B cell (primary cell): ENCODE data around the gene CMTR1. TPM values are rescaled to one million over a fixed set of nuclear protein-coding genes. Genes with fewer than 3 reads are reported as not detected.
A peak's percentile ranks its signal among the peaks of the same experiment; 100 is the strongest.

Source experiments
- ATAC-seq: fragments of 200-7000 bp; cut with Tn5 transposase; one replicate; pipeline ENCODE4 v1.10.0; 2021; ENCODE audit warnings: low read depth, mild to moderate bottlenecking, moderate number of reproducible peaks, moderate library complexity
- CTCF ChIA-PET: fragments of 350-600 bp; sonication (Branson Sonifier 250); formaldehyde crosslinking; loops from one replicate; lab custom pipeline; 2021; ENCODE audit warnings: antibody characterized with exemption, inconsistent platforms; lab: Charles Lee
- POLR2A ChIA-PET: fragments of 350-600 bp; sonication (Branson Sonifier 250); formaldehyde crosslinking; loops from one replicate; lab custom pipeline; 2021; ENCODE audit warnings: antibody characterized with exemption; lab: Charles Lee
- DNase-seq: peaks from one replicate; pipeline ENCODE4 v3.0.0; 2013
- H2AFZ ChIP-seq: 2 replicates; pipeline ENCODE4 v1.6.1; 2012; ENCODE audit warnings: mild to moderate bottlenecking, low read depth, low read length; ENCODE audit not compliant: insufficient read depth, poor library complexity, severe bottlenecking
- H3K27ac ChIP-seq, 2 donors: 1 replicate in 1 of 2; 2 replicates in 1 of 2; pipeline ENCODE4 v1.5.1; 2012 to 2013; ENCODE audit warnings: low read length in 2 of 2, mild to moderate bottlenecking in 2 of 2, moderate library complexity in 1 of 2
- H3K27me3 ChIP-seq, 4 experiments: fragments of 200-600 bp in 1 of 4; sonication (generic) in 1 of 4; replicated peaks in 1 of 4; 1 replicate in 2 of 4; 2 replicates in 2 of 4; pipeline versions ENCODE4 v1.6.1 to v1.7.0; 2013 to 2016; ENCODE audit warnings: low read length in 3 of 4, mild to moderate bottlenecking in 2 of 4, mixed read lengths in 1 of 4, moderate library complexity in 1 of 4; ENCODE audit not compliant: insufficient read depth in 4 of 4, control insufficient read depth in 3 of 4; ENCODE audit errors: control extremely low read depth in 1 of 4
- H3K36me3 ChIP-seq, 2 experiments: replicated peaks in 1 of 2; 1 replicate in 1 of 2; 2 replicates in 1 of 2; pipeline versions ENCODE4 v1.6.1 to v1.7.1; 2013; ENCODE audit warnings: low read length in 1 of 2; ENCODE audit not compliant: insufficient read depth in 2 of 2, control insufficient read depth in 1 of 2; ENCODE audit errors: control extremely low read depth in 1 of 2, extremely low read depth in 1 of 2
- H3K4me1 ChIP-seq, 2 donors: fragments of 200-600 bp in 1 of 2; sonication (generic) in 1 of 2; 1 replicate in 1 of 2; 2 replicates in 1 of 2; pipeline versions ENCODE4 v1.5.1 to v1.6.1; 2013 to 2017; ENCODE audit warnings: low read length in 2 of 2; ENCODE audit not compliant: control insufficient read depth in 2 of 2, insufficient read depth in 2 of 2
- H3K4me2 ChIP-seq: replicated peaks from 2 replicates; pipeline ENCODE3; 2012; ENCODE audit warnings: mild to moderate bottlenecking, low read depth, low read length; ENCODE audit not compliant: poor library complexity, severe bottlenecking
- H3K4me3 ChIP-seq, 5 experiments: fragments of 200-600 bp in 1 of 5; sonication (generic) in 1 of 5; 1 replicate in 3 of 5; 2 replicates in 2 of 5; pipeline versions ENCODE4 v1.5.1 to v1.7.0; 2011 to 2016; ENCODE audit warnings: low read length in 4 of 5, mild to moderate bottlenecking in 4 of 5, low read depth in 2 of 5, control low read depth in 1 of 5, moderate library complexity in 1 of 5; ENCODE audit not compliant: insufficient read depth in 1 of 5; ENCODE audit errors: control extremely low read depth in 1 of 5, extremely low read depth in 1 of 5
- H3K79me2 ChIP-seq: fragments of 200-600 bp; sonication (generic); one replicate; pipeline ENCODE4 v1.6.0; 2016; ENCODE audit warnings: low read length; ENCODE audit not compliant: control insufficient read depth, insufficient read depth
- H3K9ac ChIP-seq: fragments of 200-600 bp; sonication (generic); 2 replicates; pipeline ENCODE4 v1.6.1; 2017; ENCODE audit warnings: mild to moderate bottlenecking, low read length, moderate library complexity
- H3K9me3 ChIP-seq, 3 donors: one replicate each; pipeline versions ENCODE4 v1.6.1 to v1.7.1; 2013; ENCODE audit warnings: low read length in 2 of 3; ENCODE audit not compliant: control insufficient read depth in 2 of 3, insufficient read depth in 1 of 3; ENCODE audit errors: control extremely low read depth in 1 of 3
- H4K20me1 ChIP-seq: 2 replicates; pipeline ENCODE4 v1.6.0; 2012; ENCODE audit warnings: mild to moderate bottlenecking, low read length; ENCODE audit not compliant: insufficient read depth, control insufficient read depth, poor library complexity, severe bottlenecking
- H3K27ac Mint-ChIP-seq: one replicate; pipeline ENCODE4 v1.8.0; 2021; ENCODE audit warnings: mixed read lengths
- H3K27me3 Mint-ChIP-seq: one replicate; pipeline ENCODE4 v1.8.0; 2021; ENCODE audit warnings: mixed read lengths
- H3K4me1 Mint-ChIP-seq: one replicate; pipeline ENCODE4 v1.8.0; 2021; ENCODE audit warnings: mixed read lengths
- H3K4me3 Mint-ChIP-seq: one replicate; pipeline ENCODE4 v1.8.0; 2021; ENCODE audit warnings: mixed read lengths
- H3K9me3 Mint-ChIP-seq: one replicate; pipeline ENCODE4 v1.8.0; 2022; ENCODE audit warnings: mixed read lengths; ENCODE audit not compliant: insufficient read depth
- EZH2 ChIP-seq: IDR thresholded peaks from 2 replicates; pipeline ENCODE4 v1.6.1; 2012; ENCODE audit warnings: borderline replicate concordance, low read depth, mild to moderate bottlenecking, moderate library complexity, low read length; ENCODE audit not compliant: insufficient read depth, poor library complexity, severe bottlenecking
- WGBS: methylation state at CpG from one replicate; pipeline ENCODE4 v1.1.5; 2013; ENCODE audit warnings: missing lambda C conversion rate; ENCODE audit not compliant: insufficient coverage; 5-methylcytosine and 5-hydroxymethylcytosine counted together
- intact Hi-C: fragments of 100-400 bp; cut with micrococcal nuclease; formaldehyde crosslinking; loops from one replicate; pipeline ENCODE4 v1.10.0; 2022
- polyA plus RNA-seq: library from polyadenylated mRNA; depleted of rRNA; stranded (reverse); fragments of >200 nt; gene quantifications from 2 replicates; pipeline ENCODE4 v1.2.3, GENCODE V29; 2012
- total RNA-seq, 2 donors: library from RNA; stranded (reverse); fragments of 120-200 nt in 1 of 2; gene quantifications; 1 replicate in 1 of 2; 2 replicates in 1 of 2; pipeline versions ENCODE4 v1.2.3 to v1.2.4, GENCODE V29; 2013 to 2022
- TF ChIP-seq, protein P1 (sequence below): fragments of 200-600 bp; IDR thresholded peaks from one replicate; pipeline ENCODE4 v1.8.0; 2022; ENCODE audit warnings: antibody characterized with exemption, mild to moderate bottlenecking

The CMTR1 gene
- total and polyA plus RNA-seq, 2 donors (not counting 1 experiment from before 2014, with no cell fraction given): 46.0 to 82.9 TPM

DNA sequence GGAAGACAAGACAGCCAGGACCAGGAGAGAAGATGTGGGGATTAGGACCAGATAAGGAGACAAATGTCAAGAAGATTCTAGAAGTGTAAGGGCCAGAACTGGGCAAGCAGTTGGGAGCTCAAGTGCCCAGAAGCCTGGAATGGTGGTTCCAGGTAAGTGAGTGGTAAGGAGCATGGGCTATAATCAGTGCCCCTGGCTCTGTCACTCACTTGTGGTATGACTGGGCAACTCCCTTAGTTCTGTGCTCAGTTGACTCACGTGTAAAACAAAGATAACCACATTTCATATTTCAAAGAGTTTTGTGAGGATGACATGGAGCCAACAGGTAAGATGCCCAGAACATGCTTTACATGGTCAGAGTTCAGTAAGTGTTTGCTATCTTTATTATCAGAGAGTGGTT is 55.5 kb downstream of the CMTR1 start:
- no peak overlapping the region for H2AFZ ChIP-seq
- peaks cover 0 to 8% of the 10 kb centered on the region in 2 experiments for H3K36me3 ChIP-seq
- CTCF ChIA-PET: interaction anchor here (1.7 to 1.9 kb wide), 4 partner anchors 50 to 203 kb away, joined by 4 to 15 read pairs (median 4); no protein-coding TSS in a partner anchor
- TF ChIP-seq, protein P1, sequence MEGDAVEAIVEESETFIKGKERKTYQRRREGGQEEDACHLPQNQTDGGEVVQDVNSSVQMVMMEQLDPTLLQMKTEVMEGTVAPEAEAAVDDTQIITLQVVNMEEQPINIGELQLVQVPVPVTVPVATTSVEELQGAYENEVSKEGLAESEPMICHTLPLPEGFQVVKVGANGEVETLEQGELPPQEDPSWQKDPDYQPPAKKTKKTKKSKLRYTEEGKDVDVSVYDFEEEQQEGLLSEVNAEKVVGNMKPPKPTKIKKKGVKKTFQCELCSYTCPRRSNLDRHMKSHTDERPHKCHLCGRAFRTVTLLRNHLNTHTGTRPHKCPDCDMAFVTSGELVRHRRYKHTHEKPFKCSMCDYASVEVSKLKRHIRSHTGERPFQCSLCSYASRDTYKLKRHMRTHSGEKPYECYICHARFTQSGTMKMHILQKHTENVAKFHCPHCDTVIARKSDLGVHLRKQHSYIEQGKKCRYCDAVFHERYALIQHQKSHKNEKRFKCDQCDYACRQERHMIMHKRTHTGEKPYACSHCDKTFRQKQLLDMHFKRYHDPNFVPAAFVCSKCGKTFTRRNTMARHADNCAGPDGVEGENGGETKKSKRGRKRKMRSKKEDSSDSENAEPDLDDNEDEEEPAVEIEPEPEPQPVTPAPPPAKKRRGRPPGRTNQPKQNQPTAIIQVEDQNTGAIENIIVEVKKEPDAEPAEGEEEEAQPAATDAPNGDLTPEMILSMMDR: no peak
- H3K9me3 ChIP-seq: no peaks in the 10 kb centered on the region
- H4K20me1 ChIP-seq: peaks cover 5% of the 10 kb centered on the region
- H3K4me3 ChIP-seq: no peak overlapping the region
- peak overlapping the region; percentile 76 for H3K27ac Mint-ChIP-seq
- peaks cover 3 to 35% of the 10 kb centered on the region in 2 donors for H3K4me1 ChIP-seq
- intact Hi-C loops: loop anchor here (2.0 kb wide), 1 partner anchor 14 kb away; no protein-coding TSS in a partner anchor
- H3K27me3 ChIP-seq: no peaks in the 10 kb centered on the region
- no peak overlapping the region for H3K4me3 Mint-ChIP-seq
- H3K4me2 ChIP-seq: no peak overlapping the region
- no peaks in the 10 kb centered on the region for H3K27me3 Mint-ChIP-seq
- no CpG with 5 or more reads among the region's 1 CpG for WGBS
- DNase-seq: no peak
- no peak overlapping the region for H3K9ac ChIP-seq
- no peak for ATAC-seq
- H3K4me1 Mint-ChIP-seq: peaks cover 22% of the 10 kb centered on the region
- H3K27ac ChIP-seq: peak overlapping the region in 1 of 2 donors; percentile 2
- POLR2A ChIA-PET: no interaction called here
- H3K9me3 Mint-ChIP-seq: no peaks in the 10 kb centered on the region
- peaks cover 21% of the 10 kb centered on the region for H3K79me2 ChIP-seq

DNA sequence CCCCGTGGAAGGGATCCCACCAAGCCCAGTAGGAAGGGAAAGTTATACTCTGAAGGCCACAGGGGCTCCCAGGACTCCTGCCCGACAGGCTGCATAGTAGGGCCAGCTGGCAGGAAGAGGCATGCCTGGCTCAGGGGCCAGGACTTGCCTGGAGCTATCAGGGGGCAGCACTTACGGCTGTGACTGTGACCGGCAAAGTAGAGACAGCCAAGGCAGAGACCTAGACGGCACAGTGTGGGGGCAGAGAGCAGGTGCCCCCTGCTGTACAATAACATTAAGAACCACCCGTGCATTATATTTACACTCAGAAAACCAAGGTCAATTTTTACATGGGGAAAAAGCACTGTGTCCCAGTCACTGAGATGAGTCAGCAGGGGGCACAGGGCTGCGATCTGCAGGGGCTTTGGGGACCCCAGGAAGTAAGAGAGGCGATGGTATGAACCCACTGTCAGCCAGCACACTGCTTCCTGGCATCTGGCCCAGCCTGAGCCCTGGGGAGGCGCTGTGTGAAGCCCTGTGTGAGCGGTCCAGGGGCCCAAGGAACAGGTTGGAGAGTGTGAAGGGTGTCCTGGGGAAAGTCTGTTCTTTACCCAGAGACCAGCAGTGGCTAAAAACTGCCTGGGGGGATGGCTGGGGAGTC is 56.8 kb downstream of the CMTR1 start:
- TF ChIP-seq, protein P1: peak; percentile 29
- no peak for TF ChIP-seq EZH2
- Histone ChIP-seq H3K27ac (peak overlapping the region in 1 of 2 donors; percentile 60), H2AFZ (no peak overlapping the region), H4K20me1 (no peaks in the 10 kb centered on the region), H3K4me1 (peaks cover 3 to 27% of the 10 kb centered on the region in 2 donors), H3K79me2 (peaks cover 34% of the 10 kb centered on the region), H3K36me3 (no peaks in the 10 kb centered on the region), H3K9me3 (no peaks in the 10 kb centered on the region), H3K4me3 (no peak overlapping the region), H3K4me2 (no peak overlapping the region), H3K27me3 (no peaks in the 10 kb centered on the region), H3K9ac (no peak overlapping the region)
- POLR2A ChIA-PET: no interaction called here
- DNase-seq (peak; percentile 37), ATAC-seq (peak; percentile 53)
- Mint-ChIP-seq H3K27me3 (no peaks in the 10 kb centered on the region), H3K4me1 (peaks cover 22% of the 10 kb centered on the region), H3K4me3 (no peak overlapping the region), H3K9me3 (no peaks in the 10 kb centered on the region), H3K27ac (peak overlapping the region; percentile 75)
- intact Hi-C loops: loop anchor here (2.0 kb wide), 1 partner anchor 13 kb away; no protein-coding TSS in a partner anchor
- 63% methylated on average over 8 of the region's 10 CpGs for WGBS
- CTCF ChIA-PET: interaction anchor here (0.5 to 1.8 kb wide), 5 partner anchors 45 to 1081 kb away, joined by 3 to 6 read pairs (median 4); no protein-coding TSS in a partner anchor
